PFSK-1 (cell line): ENCODE data around the gene PLA2R1.

ENCODE experiments used
- POLR2AphosphoS5 ChIP-seq: IDR thresholded peaks from 2 replicates; pipeline ENCODE4 v1.6.1; 2012; ENCODE audit warnings: low read depth, mild to moderate bottlenecking, control low read depth, low read length, moderate library complexity
- REST ChIP-seq, 2 experiments: IDR thresholded peaks; 2 replicates each; pipeline versions ENCODE4 v1.6.1 to v1.8.0; 2011 to 2012; ENCODE audit warnings: low read depth in 2 of 2, low read length in 2 of 2, control low read depth in 1 of 2, inconsistent platforms in 1 of 2, mild to moderate bottlenecking in 1 of 2, moderate library complexity in 1 of 2; ENCODE audit not compliant: insufficient read depth in 1 of 2

- TF ChIP-seq REST (IDR thresholded peaks at IDR 0.05; ENCODE audit: insufficient read depth in 1 of 2, low read depth in 2 of 2, low read length in 2 of 2) (no peak), POLR2AphosphoS5 (no peak)
These were observed 154.5 kb downstream of the PLA2R1 start for GRCh38 chr2:159907909-159908308.
